Upper lobe of right lung (tissue), 1 donor: ENCODE results near the gene ASPDH. TPM values are rescaled to one million over a fixed set of nuclear protein-coding genes. Genes with fewer than 3 reads are reported as not detected.

Experiments used
- ATAC-seq: fragments of 200-7000 bp; cut with Tn5 transposase; one replicate; pipeline ENCODE4 v1.9.1; 2020; ENCODE audit warnings: mild to moderate bottlenecking, moderate library complexity
- DNase-seq: peaks from one replicate; pipeline ENCODE4 v3.0.0-alpha.2; 2020
- H3K27ac ChIP-seq: fragments of 200-600 bp; one replicate; pipeline ENCODE4 v1.8.0; 2022
- H3K27me3 ChIP-seq: fragments of 200-600 bp; one replicate; pipeline ENCODE4 v1.8.0; 2022; ENCODE audit warnings: mild to moderate bottlenecking
- H3K36me3 ChIP-seq: fragments of 200-600 bp; one replicate; pipeline ENCODE4 v1.8.0; 2022
- H3K4me1 ChIP-seq: fragments of 200-600 bp; one replicate; pipeline ENCODE4 v1.8.0; 2022
- H3K4me3 ChIP-seq: fragments of 200-600 bp; one replicate; pipeline ENCODE4 v1.8.0; 2022; ENCODE audit warnings: mild to moderate bottlenecking
- H3K9me3 ChIP-seq: fragments of 200-600 bp; one replicate; pipeline ENCODE4 v1.8.0; 2022
- intact Hi-C: fragments of 100-400 bp; cut with DNase I; formaldehyde crosslinking; loops from one replicate; pipeline ENCODE4 v1.11.0; 2022
- long read RNA-seq: library from polyadenylated mRNA; unstranded; transcript quantifications from one replicate; pipeline ENCODE4 v2.0.0, GENCODE V29; 2021
- total RNA-seq: library from RNA; stranded (reverse); fragmentation: NEBNext Ultra II Directional; extraction: Animal tissue kit (Norgen Biotek cat#: 25700); gene quantifications from one replicate; pipeline ENCODE4 v1.2.1, GENCODE V29; 2021
- TF ChIP-seq, protein P1 (sequence below): fragments of 200-600 bp; IDR thresholded peaks from one replicate; pipeline ENCODE4 v1.8.0; 2022; ENCODE audit warnings: antibody characterized with exemption
- donor health status: DM: no; HTN: yes; CAD: no; lungs with severe emphysema.

Gene ASPDH
- not detected for total RNA-seq
- long read RNA-seq: 0 reads

GRCh38 chr19:50513746-50514345 is at the start of gene ASPDH:
Gene ASPDH, minus strand, starts transcription at chr19:50513913. Its CDS starts 90 bp downstream, at chr19:50513823.
- Histone ChIP-seq H3K36me3 (no peaks in the 10 kb centered on the region), H3K27ac (no peak within 1 kb of the TSS), H3K4me1 (peaks cover 9% of the 10 kb centered on the region), H3K4me3 (no peak within 1 kb of the TSS), H3K9me3 (no peaks in the 10 kb centered on the region), H3K27me3 (no peaks in the 10 kb centered on the region)
- ATAC-seq (no peak), DNase-seq (no peak)
- TF ChIP-seq, protein P1, sequence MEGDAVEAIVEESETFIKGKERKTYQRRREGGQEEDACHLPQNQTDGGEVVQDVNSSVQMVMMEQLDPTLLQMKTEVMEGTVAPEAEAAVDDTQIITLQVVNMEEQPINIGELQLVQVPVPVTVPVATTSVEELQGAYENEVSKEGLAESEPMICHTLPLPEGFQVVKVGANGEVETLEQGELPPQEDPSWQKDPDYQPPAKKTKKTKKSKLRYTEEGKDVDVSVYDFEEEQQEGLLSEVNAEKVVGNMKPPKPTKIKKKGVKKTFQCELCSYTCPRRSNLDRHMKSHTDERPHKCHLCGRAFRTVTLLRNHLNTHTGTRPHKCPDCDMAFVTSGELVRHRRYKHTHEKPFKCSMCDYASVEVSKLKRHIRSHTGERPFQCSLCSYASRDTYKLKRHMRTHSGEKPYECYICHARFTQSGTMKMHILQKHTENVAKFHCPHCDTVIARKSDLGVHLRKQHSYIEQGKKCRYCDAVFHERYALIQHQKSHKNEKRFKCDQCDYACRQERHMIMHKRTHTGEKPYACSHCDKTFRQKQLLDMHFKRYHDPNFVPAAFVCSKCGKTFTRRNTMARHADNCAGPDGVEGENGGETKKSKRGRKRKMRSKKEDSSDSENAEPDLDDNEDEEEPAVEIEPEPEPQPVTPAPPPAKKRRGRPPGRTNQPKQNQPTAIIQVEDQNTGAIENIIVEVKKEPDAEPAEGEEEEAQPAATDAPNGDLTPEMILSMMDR: no peak
- intact Hi-C loops: no loop called here

- Histone ChIP-seq H3K27ac (no peak overlapping the region), H3K4me3 (no peak overlapping the region), H3K36me3 (no peaks in the 10 kb centered on the region), H3K9me3 (no peaks in the 10 kb centered on the region), H3K27me3 (peaks cover 44% of the 10 kb centered on the region), H3K4me1 (no peaks in the 10 kb centered on the region)
- no peak for DNase-seq
- no peak for ATAC-seq
- intact Hi-C loops: no loop called here
- TF ChIP-seq, protein P1: no peak
Observed at GRCh38 chr19:50562996-50563395, 49.3 kb upstream of the ASPDH start.

DNA sequence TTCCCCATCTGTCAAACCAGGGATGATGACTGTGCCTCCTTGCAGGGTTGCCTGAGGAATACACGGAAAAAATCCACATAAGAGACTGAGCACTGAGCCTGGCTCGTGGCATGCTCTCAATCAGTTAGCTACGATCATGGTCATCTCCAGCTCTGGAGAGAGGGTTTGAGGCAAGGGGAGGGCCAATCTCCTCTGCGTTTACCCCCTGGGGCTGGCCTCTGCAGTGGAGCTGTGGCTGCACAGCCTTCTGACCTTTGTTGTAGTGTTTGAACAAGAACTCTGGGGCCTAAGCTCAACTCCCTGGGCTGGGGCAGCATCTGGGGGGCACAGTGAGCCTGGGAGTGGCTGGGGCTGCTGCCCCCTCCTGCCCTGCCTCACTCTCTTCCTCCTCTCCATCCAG is 48.6 kb upstream of the ASPDH start:
- TF ChIP-seq, protein P1: no peak
- no peaks in the 10 kb centered on the region for H3K36me3 ChIP-seq
- H3K9me3 ChIP-seq: no peaks in the 10 kb centered on the region
- no peaks in the 10 kb centered on the region for H3K4me1 ChIP-seq
- H3K27me3 ChIP-seq: peaks cover 45% of the 10 kb centered on the region
- intact Hi-C loops: no loop called here
- H3K27ac ChIP-seq: no peak overlapping the region
- no peak overlapping the region for H3K4me3 ChIP-seq
- no peak for ATAC-seq
- DNase-seq: no peak

DNA sequence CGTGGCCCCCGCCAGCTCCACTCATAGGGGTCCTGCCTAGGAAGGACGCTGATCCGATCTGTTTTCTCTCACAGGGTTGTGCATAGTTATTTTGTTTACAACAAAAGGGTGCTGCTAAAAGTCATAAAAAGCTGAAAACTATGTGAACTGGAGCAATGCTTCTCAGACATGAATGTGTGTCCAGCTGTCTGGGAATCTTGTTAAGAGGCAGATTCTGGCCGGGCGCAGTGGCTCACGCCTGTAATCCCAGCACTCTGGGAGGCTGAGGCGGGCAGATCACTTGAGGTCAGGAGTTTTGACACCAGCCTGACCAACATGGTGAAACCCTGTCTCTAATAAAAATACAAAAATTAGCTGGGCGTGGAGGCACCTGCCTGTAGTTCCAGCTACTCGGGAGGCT is 45.9 kb upstream of the ASPDH start:
- Histone ChIP-seq H3K27ac (no peak overlapping the region), H3K4me1 (peaks cover 6% of the 10 kb centered on the region), H3K9me3 (no peaks in the 10 kb centered on the region), H3K36me3 (no peaks in the 10 kb centered on the region), H3K4me3 (no peak overlapping the region), H3K27me3 (peaks cover 46% of the 10 kb centered on the region)
- DNase-seq (no peak), ATAC-seq (no peak)
- TF ChIP-seq, protein P1: no peak
- intact Hi-C loops: no loop called here

DNA sequence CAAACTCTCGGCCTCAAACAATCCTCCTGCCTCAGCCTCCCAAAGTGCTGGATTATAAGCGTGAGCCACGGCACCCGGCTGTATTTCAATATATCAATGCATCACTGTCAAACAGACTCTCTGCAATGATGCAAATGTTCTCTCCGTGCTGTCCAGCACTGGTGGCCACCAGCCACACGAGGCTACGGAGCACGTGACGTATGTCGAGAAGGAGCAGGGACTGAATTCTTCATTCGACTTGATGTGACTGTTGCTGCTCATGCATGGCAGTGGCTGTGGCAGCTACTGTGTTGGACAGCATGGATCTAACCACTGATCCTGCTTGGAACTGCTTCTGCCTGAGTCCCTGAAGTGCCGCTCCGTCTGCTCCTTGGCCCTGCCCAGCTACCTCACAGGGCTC is 44.7 kb upstream of the ASPDH start:
- Histone ChIP-seq H3K4me3 (no peak overlapping the region), H3K36me3 (no peaks in the 10 kb centered on the region), H3K9me3 (no peaks in the 10 kb centered on the region), H3K4me1 (peaks cover 6% of the 10 kb centered on the region), H3K27ac (no peak overlapping the region), H3K27me3 (peaks cover 38% of the 10 kb centered on the region)
- no peak for ATAC-seq
- DNase-seq: no peak
- intact Hi-C loops: no loop called here
- TF ChIP-seq, protein P1: no peak

- intact Hi-C loops: no loop called here
- TF ChIP-seq, protein P1: no peak
- Histone ChIP-seq H3K36me3 (no peaks in the 10 kb centered on the region), H3K4me1 (peaks cover 6% of the 10 kb centered on the region), H3K27me3 (peaks cover 35% of the 10 kb centered on the region), H3K9me3 (no peaks in the 10 kb centered on the region), H3K27ac (no peak overlapping the region), H3K4me3 (no peak overlapping the region)
- no peak for ATAC-seq
- no peak for DNase-seq
Observed at GRCh38 chr19:50558039-50558438, 44.3 kb upstream of the ASPDH start.
